ENCODE data around the gene HMBS.

The HMBS gene

DNA sequence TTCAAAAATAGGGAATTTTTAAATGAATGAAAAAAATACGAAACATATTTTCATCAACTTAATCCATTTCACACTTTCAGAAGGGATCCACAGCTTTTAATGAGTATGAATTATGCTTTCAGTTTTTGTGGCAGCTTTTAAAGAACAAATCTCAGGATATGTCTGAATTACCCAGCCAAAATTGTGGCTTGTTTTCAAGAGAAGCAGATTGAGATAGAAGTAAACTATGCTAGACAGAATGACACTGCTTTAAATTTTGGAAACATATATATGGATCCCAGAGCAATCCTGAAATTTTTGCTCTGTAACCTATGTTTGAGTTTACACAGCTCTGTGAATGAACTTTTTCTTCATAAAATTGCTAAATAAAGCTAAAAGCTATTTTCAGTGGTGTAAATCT lies 34.3 kb downstream of the HMBS start:
- no peak overlapping the region for H3K4me3 ChIP-seq (replicated peaks; ENCODE audit: low read depth, low read length)
- DNase-seq (ENCODE audit: extremely low read depth, low read depth), result no peak
- TF ChIP-seq, protein P1, sequence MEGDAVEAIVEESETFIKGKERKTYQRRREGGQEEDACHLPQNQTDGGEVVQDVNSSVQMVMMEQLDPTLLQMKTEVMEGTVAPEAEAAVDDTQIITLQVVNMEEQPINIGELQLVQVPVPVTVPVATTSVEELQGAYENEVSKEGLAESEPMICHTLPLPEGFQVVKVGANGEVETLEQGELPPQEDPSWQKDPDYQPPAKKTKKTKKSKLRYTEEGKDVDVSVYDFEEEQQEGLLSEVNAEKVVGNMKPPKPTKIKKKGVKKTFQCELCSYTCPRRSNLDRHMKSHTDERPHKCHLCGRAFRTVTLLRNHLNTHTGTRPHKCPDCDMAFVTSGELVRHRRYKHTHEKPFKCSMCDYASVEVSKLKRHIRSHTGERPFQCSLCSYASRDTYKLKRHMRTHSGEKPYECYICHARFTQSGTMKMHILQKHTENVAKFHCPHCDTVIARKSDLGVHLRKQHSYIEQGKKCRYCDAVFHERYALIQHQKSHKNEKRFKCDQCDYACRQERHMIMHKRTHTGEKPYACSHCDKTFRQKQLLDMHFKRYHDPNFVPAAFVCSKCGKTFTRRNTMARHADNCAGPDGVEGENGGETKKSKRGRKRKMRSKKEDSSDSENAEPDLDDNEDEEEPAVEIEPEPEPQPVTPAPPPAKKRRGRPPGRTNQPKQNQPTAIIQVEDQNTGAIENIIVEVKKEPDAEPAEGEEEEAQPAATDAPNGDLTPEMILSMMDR (IDR thresholded peaks at IDR 0.05; ENCODE audit: low read depth, low read length, missing control alignments), result no peak

DNA sequence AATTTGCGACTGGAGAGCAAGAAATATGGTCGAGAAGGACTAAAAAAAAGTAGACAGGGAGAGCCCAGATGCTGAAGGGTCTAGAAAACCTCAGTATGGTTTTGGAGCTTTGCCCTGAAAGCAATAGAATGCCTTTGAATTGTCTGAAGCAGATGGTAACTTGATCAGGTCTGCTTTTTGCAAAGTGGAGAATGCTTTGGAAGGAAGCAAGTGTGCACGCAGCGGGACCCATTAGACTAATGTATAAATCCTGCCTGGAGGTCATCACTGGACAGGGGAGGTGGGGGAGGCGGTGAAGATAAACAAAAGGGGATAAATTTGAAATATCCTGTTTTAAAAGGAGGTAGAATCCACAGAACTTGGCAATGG lies 35.9 kb downstream of the HMBS start:
- H3K4me3 ChIP-seq (replicated peaks; ENCODE audit: low read depth, low read length), result peak overlapping the region; percentile 94
- TF ChIP-seq, protein P1 (IDR thresholded peaks at IDR 0.05; ENCODE audit: low read depth, low read length, missing control alignments), result no peak
- DNase-seq (ENCODE audit: extremely low read depth, low read depth), result peak; percentile 84

DNA sequence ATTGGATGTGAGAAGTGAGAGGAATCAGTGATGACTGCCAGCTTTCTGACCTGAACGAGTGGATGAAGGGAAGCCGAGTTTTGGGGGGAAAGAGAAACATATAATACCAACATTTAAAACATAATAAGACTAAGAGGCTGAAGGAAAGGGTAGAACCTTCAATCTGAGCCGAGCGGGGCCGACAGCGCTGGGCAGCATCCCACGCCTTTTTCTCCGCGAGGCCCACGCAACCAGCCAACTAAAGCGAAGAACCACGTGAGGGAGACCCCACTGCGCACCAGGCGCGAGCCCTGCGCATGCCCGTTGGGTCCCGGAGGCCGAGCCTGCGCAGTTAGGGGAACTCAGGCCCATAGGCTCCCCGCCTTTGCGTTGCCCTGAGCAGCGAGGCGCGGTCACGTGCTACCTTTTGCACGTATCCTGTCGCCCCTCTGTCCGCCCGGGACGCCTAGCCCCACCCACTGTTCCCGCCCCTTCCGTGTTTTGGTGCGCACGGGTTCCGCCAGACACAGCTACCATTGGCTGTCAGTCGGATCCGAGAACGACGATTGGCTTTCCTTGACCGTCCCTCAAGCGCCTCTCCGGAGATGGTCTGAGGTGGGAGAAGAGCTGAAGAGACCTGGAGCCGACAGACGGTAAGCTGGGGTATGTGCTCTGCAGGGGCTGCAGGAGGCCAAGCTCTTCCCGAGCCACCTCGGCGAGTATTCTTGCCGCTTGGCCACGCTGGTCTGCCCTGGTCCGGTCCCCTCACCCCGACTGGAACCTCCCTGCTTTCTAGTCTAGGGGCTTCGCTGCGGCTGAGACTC lies 36.5 kb downstream of the HMBS start, which contains the start of gene HINFP:
TSS of gene HINFP (plus strand) at position 573 of the 803 bp plus-strand sequence. CDS start 5,365 bp downstream, outside the sequence.
- H3K4me3 ChIP-seq (replicated peaks; ENCODE audit: low read depth, low read length), result peak within 1 kb of the TSS; percentile 94
- TF ChIP-seq, protein P1 (IDR thresholded peaks at IDR 0.05; ENCODE audit: low read depth, low read length, missing control alignments), result no peak
- peak; percentile 97 for DNase-seq (ENCODE audit: extremely low read depth, low read depth)

DNA sequence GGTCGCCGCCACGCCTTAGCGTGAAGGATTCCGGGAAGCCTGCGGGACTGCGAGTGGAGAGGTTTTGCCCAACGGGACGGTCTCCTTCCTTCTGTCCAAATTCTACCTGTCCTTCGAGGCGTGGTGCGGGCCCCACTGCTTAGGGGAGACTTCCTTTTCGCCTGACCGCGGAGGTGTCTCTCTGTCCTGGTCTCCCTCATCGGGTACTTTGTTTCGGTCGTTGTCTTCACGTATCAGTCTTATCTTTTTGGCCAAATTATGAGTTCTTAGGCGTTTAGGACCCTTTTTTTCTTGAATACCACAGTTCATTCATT lies 37.1 kb downstream of the HMBS start:
- peak overlapping the region; percentile 94 for H3K4me3 ChIP-seq (replicated peaks; ENCODE audit: low read depth, low read length)
- no peak for DNase-seq (ENCODE audit: extremely low read depth, low read depth)
- TF ChIP-seq, protein P1 (IDR thresholded peaks at IDR 0.05; ENCODE audit: low read depth, low read length, missing control alignments), result no peak

DNA sequence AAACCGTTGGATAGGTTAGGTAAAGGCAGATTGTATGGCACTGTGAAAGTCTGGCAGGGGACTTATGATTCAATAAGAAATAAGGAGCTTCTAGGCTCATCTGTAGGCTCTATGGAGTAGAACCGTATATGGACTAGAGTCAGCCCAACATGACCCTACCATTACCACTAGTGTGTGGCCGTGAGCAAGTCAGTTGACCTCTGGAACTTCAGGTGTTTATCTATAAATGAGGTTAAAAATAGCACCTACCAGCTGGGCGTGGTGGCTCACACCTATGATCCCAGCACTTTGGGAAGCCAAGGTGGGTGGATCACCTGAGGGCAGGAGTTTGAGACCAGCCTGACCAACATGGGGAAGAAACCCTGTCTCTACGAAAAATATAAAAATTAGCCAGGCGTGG lies 41.1 kb downstream of the HMBS start:
- no peak overlapping the region for H3K4me3 ChIP-seq (replicated peaks; ENCODE audit: low read depth, low read length)
- TF ChIP-seq, protein P1 (IDR thresholded peaks at IDR 0.05; ENCODE audit: low read depth, low read length, missing control alignments), result no peak
- DNase-seq (ENCODE audit: extremely low read depth, low read depth), result no peak

DNA sequence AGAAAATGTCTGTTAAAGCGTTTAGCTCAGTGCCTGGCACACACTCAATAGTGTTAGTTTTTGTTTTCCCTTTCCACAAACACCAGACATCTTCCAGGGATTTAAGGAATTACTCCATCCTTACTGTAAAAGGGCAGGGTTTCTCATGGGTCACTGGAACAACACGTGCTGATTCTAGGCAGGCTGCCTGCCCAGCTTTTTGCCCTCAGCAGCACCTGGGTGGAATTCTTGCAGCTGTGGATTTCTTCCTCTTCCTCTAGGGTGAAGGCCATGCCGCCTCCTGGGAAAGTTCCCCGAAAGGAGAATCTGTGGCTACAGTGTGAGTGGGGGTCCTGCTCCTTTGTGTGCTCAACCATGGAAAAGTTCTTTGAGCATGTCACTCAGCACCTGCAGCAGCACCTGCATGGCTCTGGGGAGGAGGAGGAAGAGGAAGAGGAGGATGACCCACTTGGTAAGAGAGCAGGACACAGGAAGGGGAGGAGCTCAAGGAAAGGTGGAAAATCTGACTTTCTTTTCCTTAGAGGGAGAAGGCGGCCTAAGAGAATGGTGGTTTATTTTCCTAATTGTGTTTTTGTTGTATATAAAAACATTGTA lies 42.1 kb downstream of the HMBS start:
- no peak for DNase-seq (ENCODE audit: extremely low read depth, low read depth)
- TF ChIP-seq, protein P1 (IDR thresholded peaks at IDR 0.05; ENCODE audit: low read depth, low read length, missing control alignments), result no peak
- no peak overlapping the region for H3K4me3 ChIP-seq (replicated peaks; ENCODE audit: low read depth, low read length)

Data from HFF-Myc (cell line).